HG03108 (cell line): ENCODE measurements around the gene HEYL.
"Not testable (repeated sequence)": the region's sequence is repeated elsewhere in the genome, so short reads cannot be mapped to it uniquely, and the experiment has no call there.

Source experiments
- ATAC-seq: cut with Tn5 transposase; IDR thresholded peaks from one replicate; pipeline ENCODE4 v1.9.1; 2021; ENCODE audit warnings: moderate library complexity; ENCODE audit not compliant: unreplicated experiment

HEYL gene

GRCh38 chr1:39613250-39613649 is 26.2 kb downstream of the HEYL start:
- no peak for ATAC-seq

- peak; percentile 56 for ATAC-seq
Observed at GRCh38 chr1:39609618-39610331, 29.7 kb downstream of the HEYL start.

- no peak for ATAC-seq
Observed at GRCh38 chr1:39608921-39609320, 30.5 kb downstream of the HEYL start.

- not testable (repeated sequence) for ATAC-seq
Observed at GRCh38 chr1:39603677-39604076, 35.8 kb downstream of the HEYL start.

GRCh38 chr1:39601667-39602255 is 37.7 kb downstream of the HEYL start:
- not testable (repeated sequence) for ATAC-seq

- ATAC-seq, result no peak
Observed at GRCh38 chr1:39596163-39596562, 43.3 kb downstream of the HEYL start.

- ATAC-seq, result no peak
Observed at GRCh38 chr1:39593386-39593785, 46.1 kb downstream of the HEYL start.

GRCh38 chr1:39592069-39592468 is 47.4 kb downstream of the HEYL start:
- no peak for ATAC-seq

GRCh38 chr1:39590546-39590945 is 48.9 kb downstream of the HEYL start:
- no peak for ATAC-seq

GRCh38 chr1:39585933-39586332 is 53.5 kb downstream of the HEYL start:
- ATAC-seq, result no peak

- peak; percentile 18 for ATAC-seq
Observed at GRCh38 chr1:39576016-39576657, 63.3 kb downstream of the HEYL start.

GRCh38 chr1:39575191-39576015 is 64.0 kb downstream of the HEYL start:
- no peak for ATAC-seq

GRCh38 chr1:39574646-39575045 is 64.8 kb downstream of the HEYL start:
- ATAC-seq, result no peak
